ENCODE measurements around the gene ANKRD55. TPM values are rescaled to one million over a fixed set of nuclear protein-coding genes. Genes with fewer than 3 reads are reported as not detected.
"Not testable (repeated sequence)": the region's sequence is repeated elsewhere in the genome, so short reads cannot be mapped to it uniquely, and the experiment has no call there.

ANKRD55 gene
- total RNA-seq, 4 donors from 2014 or later, result 0.23 TPM; not detected in 3

DNA sequence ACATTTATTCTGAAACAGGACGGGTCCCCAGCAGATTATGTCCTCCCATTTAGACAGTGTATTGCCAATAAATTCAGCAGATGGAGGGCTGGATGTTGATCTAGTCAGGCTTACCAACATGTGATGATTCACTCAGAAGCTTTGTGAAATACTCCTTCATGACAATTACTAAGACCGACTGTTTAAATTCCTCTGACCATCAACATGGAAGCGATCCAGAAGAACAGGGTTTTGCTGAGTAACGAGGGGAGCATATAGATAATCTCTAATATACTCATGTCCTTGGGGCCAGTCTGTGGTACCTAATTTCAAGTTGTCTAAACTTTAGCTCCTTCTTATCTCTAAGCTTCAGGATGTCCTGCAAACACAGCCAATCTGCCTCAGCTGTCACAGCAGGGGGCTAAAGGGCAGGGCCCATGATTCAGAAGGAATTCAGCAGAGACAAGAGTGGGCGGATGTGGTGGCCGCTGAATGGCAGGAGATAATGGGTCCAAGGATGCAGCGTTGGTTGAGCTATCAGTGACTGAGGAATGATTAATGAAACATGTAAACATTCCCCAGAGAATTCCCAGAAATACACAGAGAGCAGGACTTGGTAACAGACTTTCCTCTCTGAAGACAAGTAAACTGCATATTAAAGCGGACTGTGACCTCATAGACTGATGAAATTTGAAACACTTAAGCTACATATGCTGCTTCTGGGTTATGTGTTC, 109.4 kb downstream of the ANKRD55 start:
- Histone ChIP-seq H3K27ac (peak overlapping the region; percentile 53), H3K27me3 (no peaks in the 10 kb centered on the region), H3K9me3 (no peaks in the 10 kb centered on the region), H3K36me3 (no peaks in the 10 kb centered on the region), H3K4me3 (no peak overlapping the region), H3K4me1 (peaks cover 6% of the 10 kb centered on the region)
- TF ChIP-seq EP300 (IDR thresholded peaks at IDR 0.05) (no peak), POLR2AphosphoS5 (IDR thresholded peaks at IDR 0.05) (no peak), POLR2A (IDR thresholded peaks at IDR 0.05) (no peak)
- TF ChIP-seq, protein P1, sequence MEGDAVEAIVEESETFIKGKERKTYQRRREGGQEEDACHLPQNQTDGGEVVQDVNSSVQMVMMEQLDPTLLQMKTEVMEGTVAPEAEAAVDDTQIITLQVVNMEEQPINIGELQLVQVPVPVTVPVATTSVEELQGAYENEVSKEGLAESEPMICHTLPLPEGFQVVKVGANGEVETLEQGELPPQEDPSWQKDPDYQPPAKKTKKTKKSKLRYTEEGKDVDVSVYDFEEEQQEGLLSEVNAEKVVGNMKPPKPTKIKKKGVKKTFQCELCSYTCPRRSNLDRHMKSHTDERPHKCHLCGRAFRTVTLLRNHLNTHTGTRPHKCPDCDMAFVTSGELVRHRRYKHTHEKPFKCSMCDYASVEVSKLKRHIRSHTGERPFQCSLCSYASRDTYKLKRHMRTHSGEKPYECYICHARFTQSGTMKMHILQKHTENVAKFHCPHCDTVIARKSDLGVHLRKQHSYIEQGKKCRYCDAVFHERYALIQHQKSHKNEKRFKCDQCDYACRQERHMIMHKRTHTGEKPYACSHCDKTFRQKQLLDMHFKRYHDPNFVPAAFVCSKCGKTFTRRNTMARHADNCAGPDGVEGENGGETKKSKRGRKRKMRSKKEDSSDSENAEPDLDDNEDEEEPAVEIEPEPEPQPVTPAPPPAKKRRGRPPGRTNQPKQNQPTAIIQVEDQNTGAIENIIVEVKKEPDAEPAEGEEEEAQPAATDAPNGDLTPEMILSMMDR (IDR thresholded peaks at IDR 0.05), result no peak
- WGBS, result 61% methylated on average over 8 of the region's 8 CpGs
- DNase-seq (ENCODE audit: low spot score in 2 of 2), result peak in 1 of 2 donors; percentile 72

DNA sequence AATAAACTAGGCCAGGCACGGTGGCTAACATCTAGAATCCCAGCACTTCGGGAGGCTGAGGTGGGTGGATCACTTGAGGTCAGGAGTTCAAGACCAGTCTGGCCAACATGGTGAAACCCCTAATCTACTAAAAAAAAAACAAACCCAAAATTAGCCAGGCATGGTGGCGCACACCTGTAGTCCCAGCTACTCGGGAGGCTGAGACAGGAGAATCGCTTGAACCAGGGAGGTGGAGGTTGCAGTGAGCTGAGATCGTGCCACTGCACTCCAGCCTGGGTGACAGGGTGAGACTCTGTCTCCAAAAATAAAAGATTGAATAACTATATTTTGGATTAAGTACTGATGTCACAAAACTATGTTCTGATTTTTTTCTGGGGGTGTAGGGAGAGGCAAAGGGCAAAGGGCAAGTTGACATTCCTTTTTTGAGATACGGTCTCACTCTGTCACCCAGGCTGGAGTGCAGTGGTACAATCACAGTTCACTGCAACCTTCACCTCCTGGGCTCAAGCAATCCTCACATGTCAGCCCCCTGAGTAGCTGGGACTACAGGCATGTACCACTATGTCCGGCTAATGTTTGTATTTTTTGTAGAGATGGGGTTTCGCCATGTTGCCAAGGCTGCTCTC, 110.7 kb downstream of the ANKRD55 start:
- not testable (repeated sequence) for H3K36me3 ChIP-seq; H3K4me1 ChIP-seq; DNase-seq (ENCODE audit: low spot score in 2 of 2); H3K27me3 ChIP-seq; H3K4me3 ChIP-seq; H3K9me3 ChIP-seq; H3K27ac ChIP-seq
- 93% methylated on average over 9 of the region's 9 CpGs for WGBS

DNA sequence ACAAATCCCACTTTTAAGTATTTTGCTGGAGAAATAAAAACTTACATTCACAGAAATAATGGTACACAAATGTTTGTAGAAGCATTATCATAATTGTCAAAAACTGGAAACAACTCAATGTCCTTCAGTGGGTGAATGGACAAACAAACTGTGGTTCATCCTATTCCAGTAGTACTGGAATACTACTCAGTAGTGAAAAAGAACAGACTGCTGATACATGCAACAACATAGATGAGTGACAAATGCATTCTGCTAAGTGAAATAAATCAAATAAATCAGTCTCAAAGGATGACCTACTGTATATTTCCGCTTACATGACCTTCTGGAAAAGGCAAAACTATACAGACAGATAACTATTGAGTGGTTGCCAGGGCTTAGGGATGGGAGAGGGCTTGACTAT, 114.1 kb downstream of the ANKRD55 start:
- Histone ChIP-seq H3K4me3 (no peak overlapping the region), H3K27ac (no peak overlapping the region), H3K36me3 (no peaks in the 10 kb centered on the region), H3K9me3 (no peaks in the 10 kb centered on the region), H3K27me3 (no peaks in the 10 kb centered on the region), H3K4me1 (peaks cover 6% of the 10 kb centered on the region)
- no peak for TF ChIP-seq EP300 (IDR thresholded peaks at IDR 0.05)
- TF ChIP-seq POLR2A (IDR thresholded peaks at IDR 0.05), result no peak
- TF ChIP-seq POLR2AphosphoS5 (IDR thresholded peaks at IDR 0.05), result no peak
- TF ChIP-seq, protein P1 (IDR thresholded peaks at IDR 0.05), result no peak
- no peak for DNase-seq (ENCODE audit: low spot score in 2 of 2)
- WGBS, result 92% methylated on average over 1 of the region's 1 CpG

DNA sequence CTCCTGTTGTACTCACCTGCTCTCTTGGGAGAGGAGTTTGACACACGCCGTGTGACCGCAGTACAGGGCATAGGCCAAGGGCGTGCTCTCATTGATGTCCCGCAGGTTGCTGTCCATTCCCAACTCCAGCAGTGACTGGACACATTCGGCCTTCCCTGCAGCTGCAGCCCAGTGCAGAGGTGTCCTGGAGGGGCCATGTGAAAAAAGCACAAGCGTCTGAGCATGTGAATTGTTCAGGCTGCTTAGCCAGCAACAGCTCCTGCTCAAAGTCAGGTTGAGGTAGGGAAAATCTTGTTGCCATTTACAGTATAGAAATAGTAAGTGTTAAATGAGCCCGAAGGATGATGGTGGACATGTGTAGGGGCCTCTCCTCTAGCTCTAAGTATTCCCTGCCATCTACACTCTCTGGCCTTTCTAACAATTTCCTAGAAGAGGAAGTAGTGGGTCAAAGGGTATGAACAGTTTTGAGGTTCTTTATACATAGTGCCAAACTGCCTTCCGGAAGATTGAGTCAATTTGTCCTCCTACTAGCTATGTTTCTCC, 116.5 kb downstream of the ANKRD55 start:
- 82% methylated on average over 9 of the region's 9 CpGs for WGBS
- TF ChIP-seq, protein P1 (IDR thresholded peaks at IDR 0.05), result no peak
- TF ChIP-seq EP300 (IDR thresholded peaks at IDR 0.05) (no peak), POLR2A (IDR thresholded peaks at IDR 0.05) (no peak), POLR2AphosphoS5 (IDR thresholded peaks at IDR 0.05) (no peak)
- no peaks in the 10 kb centered on the region for H3K4me1 ChIP-seq
- H3K36me3 ChIP-seq, result no peaks in the 10 kb centered on the region
- H3K27ac ChIP-seq, result no peak overlapping the region
- no peaks in the 10 kb centered on the region for H3K27me3 ChIP-seq
- H3K4me3 ChIP-seq, result no peak overlapping the region
- DNase-seq (ENCODE audit: low spot score in 2 of 2), result no peak
- no peaks in the 10 kb centered on the region for H3K9me3 ChIP-seq

DNA sequence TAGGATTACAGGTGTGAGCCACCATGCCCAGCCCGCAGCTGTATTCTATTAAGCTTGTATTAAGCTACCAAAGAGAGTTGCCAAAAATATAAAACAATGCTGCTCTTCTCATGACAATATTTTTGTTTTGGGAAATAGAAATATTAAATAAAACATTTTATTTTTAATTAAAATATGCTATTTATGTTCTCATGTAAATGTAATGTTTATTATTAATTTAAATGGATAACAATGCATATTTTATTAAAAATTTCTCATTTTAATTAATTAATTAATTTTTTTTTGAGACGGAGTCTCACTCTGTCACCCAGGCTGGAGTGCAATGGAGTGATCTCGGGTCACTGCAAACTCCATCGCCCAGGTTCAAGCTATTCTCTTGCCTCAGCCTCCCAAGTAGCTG, 117.5 kb downstream of the ANKRD55 start:
- no peaks in the 10 kb centered on the region for H3K36me3 ChIP-seq
- no peaks in the 10 kb centered on the region for H3K4me1 ChIP-seq
- WGBS, result 98% methylated on average over 4 of the region's 4 CpGs

More for the DNA sequence above, 117.5 kb downstream of the ANKRD55 start:
- no peak overlapping the region for H3K27ac ChIP-seq
- TF ChIP-seq EP300 (IDR thresholded peaks at IDR 0.05) (no peak), POLR2AphosphoS5 (IDR thresholded peaks at IDR 0.05) (no peak), POLR2A (IDR thresholded peaks at IDR 0.05) (no peak)
- TF ChIP-seq, protein P1 (IDR thresholded peaks at IDR 0.05), result no peak
- no peak for DNase-seq (ENCODE audit: low spot score in 2 of 2)
- H3K4me3 ChIP-seq, result no peak overlapping the region
- H3K9me3 ChIP-seq, result no peaks in the 10 kb centered on the region
- H3K27me3 ChIP-seq, result no peaks in the 10 kb centered on the region

All from suprapubic skin (tissue), 4 donors.